Hepatocyte (in vitro differentiated cells): ENCODE results near the gene ADIPOR1.

Experiments
- CTCF ChIP-seq: fragments of 200-600 bp; sonication (generic); IDR thresholded peaks from 2 replicates; pipeline ENCODE4 v1.5.1; 2016; ENCODE audit warnings: antibody characterized with exemption, mild to moderate bottlenecking; ENCODE audit not compliant: poor library complexity
- EZH2 ChIP-seq: fragments of 200-600 bp; sonication (generic); IDR thresholded peaks from 2 replicates; pipeline ENCODE4 v1.6.1; 2016; ENCODE audit warnings: antibody characterized with exemption, mild to moderate bottlenecking, borderline replicate concordance
- EZH2phosphoT487 ChIP-seq: fragments of 200-600 bp; sonication (generic); IDR thresholded peaks from one replicate; pipeline ENCODE4 v1.6.1; 2018; ENCODE audit warnings: antibody characterized with exemption, mild to moderate bottlenecking, low read depth, moderate library complexity; ENCODE audit not compliant: unreplicated experiment, severe bottlenecking

GRCh38 chr1:202932476-202932875, 25.6 kb downstream of the ADIPOR1 start:
- TF ChIP-seq CTCF (no peak), EZH2 (no peak), EZH2phosphoT487 (no peak)
